HEK293 (cell line): ENCODE data around the gene PRMT5.

Experiments
- EGR2 ChIP-seq: fragments of 450-650 bp; formaldehyde crosslinking; IDR thresholded peaks from 2 replicates; pipeline ENCODE4 v1.5.1; 2016; ENCODE audit warnings: low read depth, missing biosample characterization, missing genetic modification characterization
- HOXA7 ChIP-seq: sonication (generic); formaldehyde crosslinking; IDR thresholded peaks from 2 replicates; pipeline ENCODE4 v1.8.1; 2022; ENCODE audit warnings: missing genetic modification reagents, borderline replicate concordance
- IKZF3 ChIP-seq: fragments of 450-650 bp; IDR thresholded peaks from 2 replicates; pipeline ENCODE4 v1.5.0; 2018; ENCODE audit warnings: missing biosample characterization, mild to moderate bottlenecking, missing genetic modification characterization, moderate library complexity
- MEIS1 ChIP-seq: sonication (generic); formaldehyde crosslinking; IDR thresholded peaks from 2 replicates; pipeline ENCODE4 v1.8.1; 2022; ENCODE audit warnings: missing genetic modification reagents, mild to moderate bottlenecking, borderline replicate concordance
- RBAK ChIP-seq: fragments of 450-650 bp; formaldehyde crosslinking; IDR thresholded peaks from 2 replicates; pipeline ENCODE4 v1.5.1; 2016; ENCODE audit warnings: missing biosample characterization, missing genetic modification characterization
- SP2 ChIP-seq: fragments of 450-650 bp; formaldehyde crosslinking; IDR thresholded peaks from 2 replicates; pipeline ENCODE4 v1.5.1; 2016; ENCODE audit warnings: missing biosample characterization, missing genetic modification characterization
- SP7 ChIP-seq: fragments of 450-650 bp; formaldehyde crosslinking; IDR thresholded peaks from 2 replicates; pipeline ENCODE4 v1.5.1; 2016; ENCODE audit warnings: missing biosample characterization, missing genetic modification characterization
- TCF7L2 ChIP-seq: IDR thresholded peaks from 2 replicates; pipeline ENCODE4 v1.6.1; 2011; ENCODE audit warnings: low read depth, mild to moderate bottlenecking, inconsistent platforms, low read length, moderate library complexity, borderline replicate concordance
- ZBTB49 ChIP-seq: fragments of 450-650 bp; formaldehyde crosslinking; IDR thresholded peaks from 2 replicates; pipeline ENCODE4 v1.5.1; 2016; ENCODE audit warnings: missing biosample characterization, missing genetic modification characterization, low read depth
- ZBTB7A ChIP-seq: fragments of 450-650 bp; formaldehyde crosslinking; IDR thresholded peaks from 2 replicates; pipeline ENCODE4 v1.5.1; 2016; ENCODE audit warnings: low read depth, missing biosample characterization, missing genetic modification characterization
- ZIC2 ChIP-seq: fragments of 450-650 bp; formaldehyde crosslinking; IDR thresholded peaks from 2 replicates; pipeline ENCODE4 v1.5.1; 2016; ENCODE audit warnings: missing biosample characterization, missing genetic modification characterization
- ZNF148 ChIP-seq: fragments of 450-650 bp; formaldehyde crosslinking; IDR thresholded peaks from 2 replicates; pipeline ENCODE4 v1.5.0; 2017; ENCODE audit warnings: missing biosample characterization, missing genetic modification characterization, borderline replicate concordance
- ZNF175 ChIP-seq: fragments of 450-650 bp; formaldehyde crosslinking; IDR thresholded peaks from 2 replicates; pipeline ENCODE4 v1.5.1; 2016; ENCODE audit warnings: missing biosample characterization, missing genetic modification characterization
- ZNF223 ChIP-seq: fragments of 450-650 bp; formaldehyde crosslinking; IDR thresholded peaks from 2 replicates; pipeline ENCODE4 v1.5.1; 2016; ENCODE audit warnings: missing biosample characterization, missing genetic modification characterization
- ZNF324 ChIP-seq: fragments of 450-650 bp; formaldehyde crosslinking; IDR thresholded peaks from 2 replicates; pipeline ENCODE4 v1.5.1; 2016; ENCODE audit warnings: missing biosample characterization, missing genetic modification characterization
- ZNF335 ChIP-seq: fragments of 450-650 bp; formaldehyde crosslinking; conservative IDR thresholded peaks from 2 replicates; pipeline ENCODE4 v1.5.1; 2016; ENCODE audit warnings: missing biosample characterization, missing genetic modification characterization
- ZNF548 ChIP-seq: fragments of 450-650 bp; formaldehyde crosslinking; IDR thresholded peaks from 2 replicates; pipeline ENCODE4 v1.5.1; 2016; ENCODE audit warnings: missing biosample characterization, missing genetic modification characterization
- ZNF558 ChIP-seq: fragments of 450-650 bp; formaldehyde crosslinking; IDR thresholded peaks from 2 replicates; pipeline ENCODE4 v1.5.1; 2016; ENCODE audit warnings: missing biosample characterization, missing genetic modification characterization
- ZNF629 ChIP-seq: fragments of 450-650 bp; formaldehyde crosslinking; IDR thresholded peaks from 2 replicates; pipeline ENCODE4 v1.5.1; 2017; ENCODE audit warnings: missing biosample characterization, missing genetic modification characterization
- ZNF670 ChIP-seq: fragments of 450-650 bp; formaldehyde crosslinking; IDR thresholded peaks from 2 replicates; pipeline ENCODE4 v1.5.1; 2016; ENCODE audit warnings: missing biosample characterization, missing genetic modification characterization, low read depth
- ZNF701 ChIP-seq: fragments of 450-650 bp; formaldehyde crosslinking; IDR thresholded peaks from 2 replicates; pipeline ENCODE4 v1.5.1; 2016; ENCODE audit warnings: missing biosample characterization, missing genetic modification characterization
- ZNF704 ChIP-seq: fragments of 450-650 bp; formaldehyde crosslinking; IDR thresholded peaks from 2 replicates; pipeline ENCODE4 v1.5.1; 2016; ENCODE audit warnings: missing biosample characterization, missing genetic modification characterization
- ZNF830 ChIP-seq: fragments of 450-650 bp; IDR thresholded peaks from 2 replicates; pipeline ENCODE4 v1.5.0; 2018; ENCODE audit warnings: missing biosample characterization, missing genetic modification characterization, low read depth, mild to moderate bottlenecking, moderate library complexity
- TF ChIP-seq, protein P1 (sequence below): fragments of 450-650 bp; formaldehyde crosslinking; IDR thresholded peaks from 2 replicates; pipeline ENCODE4 v1.5.1; 2016; ENCODE audit warnings: missing biosample characterization, missing genetic modification characterization
- TF ChIP-seq, protein P2 (sequence below): fragments of 450-650 bp; formaldehyde crosslinking; IDR thresholded peaks from 2 replicates; pipeline ENCODE4 v1.5.1; 2016; ENCODE audit warnings: missing biosample characterization, missing genetic modification characterization
- TF ChIP-seq, protein P3 (sequence below): fragments of 450-650 bp; formaldehyde crosslinking; IDR thresholded peaks from 2 replicates; pipeline ENCODE4 v1.5.1; 2017; ENCODE audit warnings: missing biosample characterization, mild to moderate bottlenecking, missing genetic modification characterization, moderate library complexity

The PRMT5 gene

DNA sequence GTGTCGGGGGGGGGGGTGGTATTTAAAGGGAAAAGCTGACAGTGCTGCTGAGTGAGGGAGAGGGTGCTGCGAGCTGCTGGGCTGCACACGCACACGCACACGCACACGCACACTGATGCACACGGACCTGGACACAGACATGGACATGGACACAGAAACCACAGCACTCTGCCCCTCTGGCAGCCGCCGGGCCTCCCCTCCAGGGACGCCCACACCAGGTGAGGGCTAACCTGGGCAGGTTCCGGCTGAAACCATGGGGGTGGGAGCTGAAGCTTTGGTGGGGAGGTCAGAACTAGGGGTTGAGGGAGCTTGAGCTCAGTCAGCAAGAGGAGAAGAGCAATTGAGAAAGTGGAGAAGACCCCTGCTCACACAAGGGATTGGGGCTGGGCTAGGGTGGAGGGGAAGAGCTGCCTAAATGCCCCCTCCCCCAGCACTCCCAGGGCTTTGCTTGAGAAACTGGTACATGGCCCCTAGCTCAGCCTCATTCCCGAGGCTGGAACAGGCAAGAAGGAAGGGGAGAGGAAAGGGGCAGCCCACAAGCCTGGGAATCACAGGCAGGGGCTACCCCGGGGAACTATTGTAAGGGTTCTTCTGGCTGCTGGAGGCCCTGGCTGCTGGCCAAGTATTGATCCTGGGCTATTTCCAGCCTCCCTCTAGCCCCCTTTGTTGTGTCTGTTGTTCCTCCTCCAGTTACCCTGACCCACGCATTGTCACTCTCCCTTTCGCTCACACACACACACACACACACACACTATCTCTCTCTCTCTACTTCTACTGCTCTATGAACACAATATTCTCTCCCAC lies 45.8 kb downstream of the PRMT5 start, which contains the start of gene REM2 (continued):
- no peak for TF ChIP-seq ZNF830 (tag by site-specific recombination)
- no peak for TF ChIP-seq ZBTB49 (tag by site-specific recombination)
- TF ChIP-seq IKZF3, result 0 out of 2 replicates have a peak, but pooled peaks have one; percentile 16
- TF ChIP-seq ZNF670 (tag by site-specific recombination), result no peak
- TF ChIP-seq, protein P1, sequence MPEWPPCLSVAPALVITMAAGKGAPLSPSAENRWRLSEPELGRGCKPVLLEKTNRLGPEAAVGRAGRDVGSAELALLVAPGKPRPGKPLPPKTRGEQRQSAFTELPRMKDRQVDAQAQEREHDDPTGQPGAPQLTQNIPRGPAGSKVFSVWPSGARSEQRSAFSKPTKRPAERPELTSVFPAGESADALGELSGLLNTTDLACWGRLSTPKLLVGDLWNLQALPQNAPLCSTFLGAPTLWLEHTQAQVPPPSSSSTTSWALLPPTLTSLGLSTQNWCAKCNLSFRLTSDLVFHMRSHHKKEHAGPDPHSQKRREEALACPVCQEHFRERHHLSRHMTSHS (tag by site-specific recombination), result no peak
- TF ChIP-seq RBAK (tag by site-specific recombination), result no peak
- no peak for TF ChIP-seq TCF7L2
- TF ChIP-seq ZNF335 (tag by site-specific recombination), result no peak
- no peak for TF ChIP-seq ZNF704 (tag by site-specific recombination)
- TF ChIP-seq, protein P2, sequence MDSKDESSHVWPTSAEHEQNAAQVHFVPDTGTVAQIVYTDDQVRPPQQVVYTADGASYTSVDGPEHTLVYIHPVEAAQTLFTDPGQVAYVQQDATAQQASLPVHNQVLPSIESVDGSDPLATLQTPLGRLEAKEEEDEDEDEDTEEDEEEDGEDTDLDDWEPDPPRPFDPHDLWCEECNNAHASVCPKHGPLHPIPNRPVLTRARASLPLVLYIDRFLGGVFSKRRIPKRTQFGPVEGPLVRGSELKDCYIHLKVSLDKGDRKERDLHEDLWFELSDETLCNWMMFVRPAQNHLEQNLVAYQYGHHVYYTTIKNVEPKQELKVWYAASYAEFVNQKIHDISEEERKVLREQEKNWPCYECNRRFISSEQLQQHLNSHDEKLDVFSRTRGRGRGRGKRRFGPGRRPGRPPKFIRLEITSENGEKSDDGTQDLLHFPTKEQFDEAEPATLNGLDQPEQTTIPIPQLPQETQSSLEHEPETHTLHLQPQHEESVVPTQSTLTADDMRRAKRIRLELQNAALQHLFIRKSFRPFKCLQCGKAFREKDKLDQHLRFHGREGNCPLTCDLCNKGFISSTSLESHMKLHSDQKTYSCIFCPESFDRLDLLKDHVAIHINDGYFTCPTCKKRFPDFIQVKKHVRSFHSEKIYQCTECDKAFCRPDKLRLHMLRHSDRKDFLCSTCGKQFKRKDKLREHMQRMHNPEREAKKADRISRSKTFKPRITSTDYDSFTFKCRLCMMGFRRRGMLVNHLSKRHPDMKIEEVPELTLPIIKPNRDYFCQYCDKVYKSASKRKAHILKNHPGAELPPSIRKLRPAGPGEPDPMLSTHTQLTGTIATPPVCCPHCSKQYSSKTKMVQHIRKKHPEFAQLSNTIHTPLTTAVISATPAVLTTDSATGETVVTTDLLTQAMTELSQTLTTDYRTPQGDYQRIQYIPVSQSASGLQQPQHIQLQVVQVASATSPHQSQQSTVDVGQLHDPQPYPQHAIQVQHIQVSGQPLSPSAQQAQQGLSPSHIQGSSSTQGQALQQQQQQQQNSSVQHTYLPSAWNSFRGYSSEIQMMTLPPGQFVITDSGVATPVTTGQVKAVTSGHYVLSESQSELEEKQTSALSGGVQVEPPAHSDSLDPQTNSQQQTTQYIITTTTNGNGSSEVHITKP (tag by site-specific recombination), result peak; percentile 68
- TF ChIP-seq ZNF324 (tag by site-specific recombination), result no peak
- no peak for TF ChIP-seq ZNF558
- peak; percentile 35; the same call in 1 of the 2 replicates for TF ChIP-seq ZIC2 (tag by site-specific recombination)
- no peak for TF ChIP-seq ZBTB7A (tag by site-specific recombination)
- peak; percentile 99 for TF ChIP-seq EGR2 (tag by site-specific recombination)
- no peak for TF ChIP-seq ZNF148
- no peak for TF ChIP-seq ZNF548
- TF ChIP-seq ZNF175 (tag by site-specific recombination), result no peak
- no peak for TF ChIP-seq ZNF701 (tag by site-specific recombination)
- no peak for TF ChIP-seq HOXA7 (CRISPR knock-in tag)
- TF ChIP-seq SP2 (tag by site-specific recombination), result peak; percentile 6; the same call in 1 of the 2 replicates
- TF ChIP-seq ZNF223 (tag by site-specific recombination), result no peak
- no peak for TF ChIP-seq ZNF629 (tag by site-specific recombination)
- peak; percentile 57 for TF ChIP-seq SP7 (tag by site-specific recombination)
- TF ChIP-seq, protein P3, sequence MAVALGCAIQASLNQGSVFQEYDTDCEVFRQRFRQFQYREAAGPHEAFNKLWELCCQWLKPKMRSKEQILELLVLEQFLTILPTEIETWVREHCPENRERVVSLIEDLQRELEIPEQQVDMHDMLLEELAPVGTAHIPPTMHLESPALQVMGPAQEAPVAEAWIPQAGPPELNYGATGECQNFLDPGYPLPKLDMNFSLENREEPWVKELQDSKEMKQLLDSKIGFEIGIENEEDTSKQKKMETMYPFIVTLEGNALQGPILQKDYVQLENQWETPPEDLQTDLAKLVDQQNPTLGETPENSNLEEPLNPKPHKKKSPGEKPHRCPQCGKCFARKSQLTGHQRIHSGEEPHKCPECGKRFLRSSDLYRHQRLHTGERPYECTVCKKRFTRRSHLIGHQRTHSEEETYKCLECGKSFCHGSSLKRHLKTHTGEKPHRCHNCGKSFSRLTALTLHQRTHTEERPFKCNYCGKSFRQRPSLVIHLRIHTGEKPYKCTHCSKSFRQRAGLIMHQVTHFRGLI (tag by site-specific recombination), result no peak
- no peak for TF ChIP-seq MEIS1 (CRISPR knock-in tag)
